HepG2 (cell line): ENCODE data around the gene MBTD1. TPM values are rescaled to one million over a fixed set of nuclear protein-coding genes. Genes with fewer than 3 reads are reported as not detected.

Experiments used
- ARNTL ChIP-seq: sonication (generic); formaldehyde crosslinking; IDR thresholded peaks from 2 replicates; pipeline ENCODE4 v1.4.0; 2020; ENCODE audit warnings: mild to moderate bottlenecking, missing genetic modification reagents
- CHD2 ChIP-seq: IDR thresholded peaks from 2 replicates; pipeline ENCODE4 v1.6.1; 2011; ENCODE audit warnings: low read depth, low read length, improper control_type of control experiment
- EEA1 ChIP-seq: sonication (generic); formaldehyde crosslinking; IDR thresholded peaks from 2 replicates; pipeline ENCODE4 v1.5.1; 2020; ENCODE audit warnings: mild to moderate bottlenecking, missing genetic modification reagents, borderline replicate concordance
- PRMT3 ChIP-seq: sonication (generic); formaldehyde crosslinking; IDR thresholded peaks from 2 replicates; pipeline ENCODE4 v1.8.1; 2022; ENCODE audit warnings: low read depth, mild to moderate bottlenecking, moderate library complexity, missing genetic modification reagents, borderline replicate concordance
- ZBTB38 ChIP-seq: sonication (generic); formaldehyde crosslinking; IDR thresholded peaks from 2 replicates; pipeline ENCODE4 v1.5.1; 2020; ENCODE audit warnings: mild to moderate bottlenecking, missing genetic modification reagents
- ZNF501 ChIP-seq: sonication (generic); formaldehyde crosslinking; IDR thresholded peaks from 2 replicates; pipeline ENCODE4 v1.5.1; 2020; ENCODE audit warnings: mild to moderate bottlenecking, moderate library complexity, missing genetic modification reagents
- ZNF776 ChIP-seq: sonication (generic); formaldehyde crosslinking; IDR thresholded peaks from 2 replicates; pipeline ENCODE4 v1.4.0; 2020; ENCODE audit warnings: mild to moderate bottlenecking, missing genetic modification reagents
- ZNF878 ChIP-seq: sonication (generic); formaldehyde crosslinking; IDR thresholded peaks from 2 replicates; pipeline ENCODE4 v1.8.1; 2023; ENCODE audit warnings: mild to moderate bottlenecking, missing genetic modification reagents, moderate library complexity
- ZNF883 ChIP-seq: sonication (generic); formaldehyde crosslinking; IDR thresholded peaks from 2 replicates; pipeline ENCODE4 v1.5.1; 2020; ENCODE audit warnings: mild to moderate bottlenecking, missing genetic modification reagents; ENCODE audit errors: not compliant biosample characterization
- polyA plus RNA-seq, 8 experiments: library from polyadenylated mRNA; depleted of rRNA in 3 of 8; stranded (reverse) in 7 of 8; unstranded in 1 of 8; fragments of >200 nt; fragmentation: Illumina TruSeq in 4 of 8; extraction: Trizol in 4 of 8; gene quantifications; 2 replicates each; pipeline versions ENCODE4 v1.2.1 to v1.2.3, GENCODE V29; 2011 to 2016; ENCODE audit warnings: low read depth in 4 of 8, missing spikeins in 1 of 8, mixed read lengths in 1 of 8; ENCODE audit not compliant: insufficient read depth in 1 of 8
- total RNA-seq, 5 experiments: library from RNA; depleted of rRNA; stranded (reverse); fragments of >200 nt; fragmentation: Illumina TruSeq; extraction: Trizol; gene quantifications; 2 replicates each; pipeline ENCODE4 v1.2.3, GENCODE V29; 2016; ENCODE audit warnings: low read depth in 1 of 5
- TF ChIP-seq, protein P1 (sequence below): sonication (generic); formaldehyde crosslinking; conservative IDR thresholded peaks from 2 replicates; pipeline ENCODE4 v1.4.0; 2020; ENCODE audit warnings: missing genetic modification reagents
- TF ChIP-seq, protein P2 (sequence below): sonication (generic); formaldehyde crosslinking; IDR thresholded peaks from 2 replicates; pipeline ENCODE4 v1.4.0; 2020; ENCODE audit warnings: missing genetic modification reagents, borderline replicate concordance
- TF ChIP-seq, protein P3 (sequence below): sonication (generic); formaldehyde crosslinking; IDR thresholded peaks from 2 replicates; pipeline ENCODE4 v1.4.0; 2020; ENCODE audit warnings: missing genetic modification reagents, borderline replicate concordance
- TF ChIP-seq, protein P4 (sequence below): sonication (generic); formaldehyde crosslinking; IDR thresholded peaks from 2 replicates; pipeline ENCODE4 v1.8.1; 2023; ENCODE audit warnings: missing genetic modification reagents, mild to moderate bottlenecking, borderline replicate concordance

Gene MBTD1
- total and polyA plus RNA-seq, 2 of the 13 experiments (the other 11 are each of a cell fraction or from before 2014, with no cell fraction given): 20.9 TPM

DNA sequence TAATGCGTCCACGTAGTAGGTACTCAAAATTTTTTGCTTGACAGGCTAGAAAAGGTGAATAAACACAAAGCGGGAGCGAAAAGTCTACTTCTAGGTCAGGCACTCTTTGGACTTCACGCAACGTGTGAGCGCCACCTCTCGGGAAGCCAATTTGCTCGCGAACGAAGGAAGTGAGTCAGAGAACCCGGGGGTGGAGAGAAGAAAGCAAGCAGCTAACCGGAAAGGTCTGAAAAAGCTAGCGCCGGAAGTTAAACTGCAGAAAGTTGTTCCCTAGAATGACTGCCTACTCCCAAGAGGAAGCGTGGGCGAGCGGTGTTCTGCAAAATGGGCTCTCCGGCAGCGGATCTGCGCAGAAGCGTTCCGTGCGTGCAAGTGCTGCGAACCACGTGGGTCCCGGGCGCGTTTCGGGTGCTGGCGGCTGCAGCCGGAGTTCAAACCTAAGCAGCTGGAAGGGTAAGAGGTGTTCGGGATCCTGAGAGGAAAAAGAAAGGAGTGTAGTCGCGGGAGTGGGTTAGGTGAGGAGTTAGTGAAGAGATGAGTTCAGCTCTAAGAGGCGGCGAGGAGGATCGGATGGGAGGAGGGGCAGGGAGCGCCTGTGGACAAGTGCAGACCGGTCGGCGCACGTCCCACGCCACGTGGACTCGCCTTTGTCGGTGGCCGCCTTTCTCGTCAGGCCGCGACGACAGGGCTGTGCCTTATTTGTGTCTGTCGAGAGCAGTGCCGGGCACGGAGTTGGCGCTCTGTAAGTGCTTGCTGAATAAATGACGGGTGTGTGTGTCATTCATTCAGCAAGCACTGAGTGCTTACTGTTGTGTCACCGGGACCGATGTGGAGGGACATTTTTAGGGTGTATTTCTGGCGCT lies 106.4 kb downstream of the MBTD1 start, which contains the start of gene NME1 (continued):
- TF ChIP-seq, protein P1, sequence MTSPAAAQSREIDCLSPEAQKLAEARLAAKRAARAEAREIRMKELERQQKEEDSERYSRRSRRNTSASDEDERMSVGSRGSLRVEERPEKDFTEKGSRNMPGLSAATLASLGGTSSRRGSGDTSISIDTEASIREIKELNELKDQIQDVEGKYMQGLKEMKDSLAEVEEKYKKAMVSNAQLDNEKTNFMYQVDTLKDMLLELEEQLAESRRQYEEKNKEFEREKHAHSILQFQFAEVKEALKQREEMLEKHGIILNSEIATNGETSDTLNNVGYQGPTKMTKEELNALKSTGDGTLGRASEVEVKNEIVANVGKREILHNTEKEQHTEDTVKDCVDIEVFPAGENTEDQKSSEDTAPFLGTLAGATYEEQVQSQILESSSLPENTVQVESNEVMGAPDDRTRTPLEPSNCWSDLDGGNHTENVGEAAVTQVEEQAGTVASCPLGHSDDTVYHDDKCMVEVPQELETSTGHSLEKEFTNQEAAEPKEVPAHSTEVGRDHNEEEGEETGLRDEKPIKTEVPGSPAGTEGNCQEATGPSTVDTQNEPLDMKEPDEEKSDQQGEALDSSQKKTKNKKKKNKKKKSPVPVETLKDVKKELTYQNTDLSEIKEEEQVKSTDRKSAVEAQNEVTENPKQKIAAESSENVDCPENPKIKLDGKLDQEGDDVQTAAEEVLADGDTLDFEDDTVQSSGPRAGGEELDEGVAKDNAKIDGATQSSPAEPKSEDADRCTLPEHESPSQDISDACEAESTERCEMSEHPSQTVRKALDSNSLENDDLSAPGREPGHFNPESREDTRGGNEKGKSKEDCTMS (CRISPR knock-in tag): peak; percentile 54; the same call in 1 of the 2 replicates
- TF ChIP-seq ZNF776 (no peak; the same call in 1 of the 2 replicates), ZBTB38 (peak; percentile 98), ZNF878 (peak; percentile 62; the same call in 1 of the 2 replicates), CHD2 (peak; percentile 34; the same call in 1 of the 2 replicates), ZNF883 (CRISPR knock-in tag) (peak; percentile 94), ZNF501 (CRISPR knock-in tag) (peak; percentile 100), ARNTL (CRISPR knock-in tag) (peak; percentile 96), PRMT3 (CRISPR knock-in tag) (peak; percentile 18; the same call in 1 of the 2 replicates), EEA1 (CRISPR knock-in tag) (peak; percentile 97; the same call in 1 of the 2 replicates)
- TF ChIP-seq, protein P2, sequence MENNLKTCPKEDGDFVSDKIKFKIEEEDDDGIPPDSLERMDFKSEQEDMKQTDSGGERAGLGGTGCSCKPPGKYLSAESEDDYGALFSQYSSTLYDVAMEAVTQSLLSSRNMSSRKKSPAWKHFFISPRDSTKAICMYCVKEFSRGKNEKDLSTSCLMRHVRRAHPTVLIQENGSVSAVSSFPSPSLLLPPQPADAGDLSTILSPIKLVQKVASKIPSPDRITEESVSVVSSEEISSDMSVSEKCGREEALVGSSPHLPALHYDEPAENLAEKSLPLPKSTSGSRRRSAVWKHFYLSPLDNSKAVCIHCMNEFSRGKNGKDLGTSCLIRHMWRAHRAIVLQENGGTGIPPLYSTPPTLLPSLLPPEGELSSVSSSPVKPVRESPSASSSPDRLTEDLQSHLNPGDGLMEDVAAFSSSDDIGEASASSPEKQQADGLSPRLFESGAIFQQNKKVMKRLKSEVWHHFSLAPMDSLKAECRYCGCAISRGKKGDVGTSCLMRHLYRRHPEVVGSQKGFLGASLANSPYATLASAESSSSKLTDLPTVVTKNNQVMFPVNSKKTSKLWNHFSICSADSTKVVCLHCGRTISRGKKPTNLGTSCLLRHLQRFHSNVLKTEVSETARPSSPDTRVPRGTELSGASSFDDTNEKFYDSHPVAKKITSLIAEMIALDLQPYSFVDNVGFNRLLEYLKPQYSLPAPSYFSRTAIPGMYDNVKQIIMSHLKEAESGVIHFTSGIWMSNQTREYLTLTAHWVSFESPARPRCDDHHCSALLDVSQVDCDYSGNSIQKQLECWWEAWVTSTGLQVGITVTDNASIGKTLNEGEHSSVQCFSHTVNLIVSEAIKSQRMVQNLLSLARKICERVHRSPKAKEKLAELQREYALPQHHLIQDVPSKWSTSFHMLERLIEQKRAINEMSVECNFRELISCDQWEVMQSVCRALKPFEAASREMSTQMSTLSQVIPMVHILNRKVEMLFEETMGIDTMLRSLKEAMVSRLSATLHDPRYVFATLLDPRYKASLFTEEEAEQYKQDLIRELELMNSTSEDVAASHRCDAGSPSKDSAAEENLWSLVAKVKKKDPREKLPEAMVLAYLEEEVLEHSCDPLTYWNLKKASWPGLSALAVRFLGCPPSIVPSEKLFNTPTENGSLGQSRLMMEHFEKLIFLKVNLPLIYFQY (CRISPR knock-in tag): peak; percentile 96
- TF ChIP-seq, protein P3, sequence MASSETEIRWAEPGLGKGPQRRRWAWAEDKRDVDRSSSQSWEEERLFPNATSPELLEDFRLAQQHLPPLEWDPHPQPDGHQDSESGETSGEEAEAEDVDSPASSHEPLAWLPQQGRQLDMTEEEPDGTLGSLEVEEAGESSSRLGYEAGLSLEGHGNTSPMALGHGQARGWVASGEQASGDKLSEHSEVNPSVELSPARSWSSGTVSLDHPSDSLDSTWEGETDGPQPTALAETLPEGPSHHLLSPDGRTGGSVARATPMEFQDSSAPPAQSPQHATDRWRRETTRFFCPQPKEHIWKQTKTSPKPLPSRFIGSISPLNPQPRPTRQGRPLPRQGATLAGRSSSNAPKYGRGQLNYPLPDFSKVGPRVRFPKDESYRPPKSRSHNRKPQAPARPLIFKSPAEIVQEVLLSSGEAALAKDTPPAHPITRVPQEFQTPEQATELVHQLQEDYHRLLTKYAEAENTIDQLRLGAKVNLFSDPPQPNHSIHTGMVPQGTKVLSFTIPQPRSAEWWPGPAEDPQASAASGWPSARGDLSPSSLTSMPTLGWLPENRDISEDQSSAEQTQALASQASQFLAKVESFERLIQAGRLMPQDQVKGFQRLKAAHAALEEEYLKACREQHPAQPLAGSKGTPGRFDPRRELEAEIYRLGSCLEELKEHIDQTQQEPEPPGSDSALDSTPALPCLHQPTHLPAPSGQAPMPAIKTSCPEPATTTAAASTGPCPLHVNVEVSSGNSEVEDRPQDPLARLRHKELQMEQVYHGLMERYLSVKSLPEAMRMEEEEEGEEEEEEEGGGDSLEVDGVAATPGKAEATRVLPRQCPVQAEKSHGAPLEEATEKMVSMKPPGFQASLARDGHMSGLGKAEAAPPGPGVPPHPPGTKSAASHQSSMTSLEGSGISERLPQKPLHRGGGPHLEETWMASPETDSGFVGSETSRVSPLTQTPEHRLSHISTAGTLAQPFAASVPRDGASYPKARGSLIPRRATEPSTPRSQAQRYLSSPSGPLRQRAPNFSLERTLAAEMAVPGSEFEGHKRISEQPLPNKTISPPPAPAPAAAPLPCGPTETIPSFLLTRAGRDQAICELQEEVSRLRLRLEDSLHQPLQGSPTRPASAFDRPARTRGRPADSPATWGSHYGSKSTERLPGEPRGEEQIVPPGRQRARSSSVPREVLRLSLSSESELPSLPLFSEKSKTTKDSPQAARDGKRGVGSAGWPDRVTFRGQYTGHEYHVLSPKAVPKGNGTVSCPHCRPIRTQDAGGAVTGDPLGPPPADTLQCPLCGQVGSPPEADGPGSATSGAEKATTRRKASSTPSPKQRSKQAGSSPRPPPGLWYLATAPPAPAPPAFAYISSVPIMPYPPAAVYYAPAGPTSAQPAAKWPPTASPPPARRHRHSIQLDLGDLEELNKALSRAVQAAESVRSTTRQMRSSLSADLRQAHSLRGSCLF (CRISPR knock-in tag): peak; percentile 94
- TF ChIP-seq, protein P4, sequence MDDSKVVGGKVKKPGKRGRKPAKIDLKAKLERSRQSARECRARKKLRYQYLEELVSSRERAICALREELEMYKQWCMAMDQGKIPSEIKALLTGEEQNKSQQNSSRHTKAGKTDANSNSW (CRISPR knock-in tag): no peak; the same call in 1 of the 2 replicates
